ES-I3 (cell line): ENCODE data around the gene PXMP2.

ENCODE experiments used
- H3K36me3 ChIP-seq: 2 replicates; pipeline ENCODE4 v1.6.1; 2013; ENCODE audit warnings: mild to moderate bottlenecking, low read length, control low read depth, moderate library complexity; ENCODE audit not compliant: insufficient read depth
- H3K4me1 ChIP-seq: 2 replicates; pipeline ENCODE4 v1.6.1; 2013; ENCODE audit warnings: mild to moderate bottlenecking, control low read depth, low read length; ENCODE audit not compliant: insufficient read depth
- H3K9ac ChIP-seq: 2 replicates; pipeline ENCODE4 v1.6.1; 2013; ENCODE audit warnings: low read depth, mild to moderate bottlenecking, low read length, moderate library complexity
- H3K9me3 ChIP-seq: 2 replicates; pipeline ENCODE4 v1.6.1; 2013; ENCODE audit warnings: mild to moderate bottlenecking, low read length, moderate library complexity; ENCODE audit not compliant: control insufficient read depth, insufficient read depth

Gene PXMP2

GRCh38 chr12:132730353-132730752 is 43.0 kb downstream of the PXMP2 start:
- Histone ChIP-seq H3K9ac (no peak overlapping the region), H3K4me1 (no peaks in the 10 kb centered on the region), H3K9me3 (no peaks in the 10 kb centered on the region), H3K36me3 (peaks cover 60% of the 10 kb centered on the region)

GRCh38 chr12:132731574-132731973 is 44.2 kb downstream of the PXMP2 start:
- Histone ChIP-seq H3K4me1 (no peaks in the 10 kb centered on the region), H3K9ac (no peak overlapping the region), H3K36me3 (peaks cover 58% of the 10 kb centered on the region), H3K9me3 (no peaks in the 10 kb centered on the region)

- Histone ChIP-seq H3K36me3 (peaks cover 55% of the 10 kb centered on the region), H3K4me1 (no peaks in the 10 kb centered on the region), H3K9me3 (no peaks in the 10 kb centered on the region), H3K9ac (no peak overlapping the region)
Measured at GRCh38 chr12:132734206-132734605, 46.8 kb downstream of the PXMP2 start.

DNA sequence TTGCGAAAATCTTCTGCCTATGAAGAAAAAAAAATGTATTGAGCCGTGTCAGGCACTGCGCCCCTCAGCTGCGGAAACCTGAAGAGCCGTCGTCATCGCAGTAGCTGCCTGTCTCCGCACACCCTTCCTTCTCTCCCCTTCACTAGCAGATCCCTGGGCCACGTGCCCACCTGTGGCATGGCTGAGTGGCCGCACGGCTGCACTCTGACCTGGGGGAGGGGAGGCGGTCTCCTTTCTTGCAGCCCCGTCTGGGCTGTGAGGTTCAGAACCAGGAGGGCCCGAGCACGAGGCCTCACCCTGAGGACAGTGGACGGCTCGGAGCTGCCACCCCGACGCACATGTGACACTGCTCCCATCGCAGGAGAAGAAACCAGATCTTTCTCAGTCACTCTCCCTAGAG is 48.1 kb downstream of the PXMP2 start:
- Histone ChIP-seq H3K9me3 (no peaks in the 10 kb centered on the region), H3K9ac (no peak overlapping the region), H3K4me1 (no peaks in the 10 kb centered on the region), H3K36me3 (peaks cover 56% of the 10 kb centered on the region)

GRCh38 chr12:132736378-132736777 is 49.0 kb downstream of the PXMP2 start:
- no peaks in the 10 kb centered on the region for H3K4me1 ChIP-seq
- peaks cover 48% of the 10 kb centered on the region for H3K36me3 ChIP-seq
- no peaks in the 10 kb centered on the region for H3K9me3 ChIP-seq
- no peak overlapping the region for H3K9ac ChIP-seq

GRCh38 chr12:132736913-132737312 is 49.5 kb downstream of the PXMP2 start:
- H3K9ac ChIP-seq, result no peak overlapping the region
- H3K9me3 ChIP-seq, result no peaks in the 10 kb centered on the region
- H3K36me3 ChIP-seq, result peaks cover 51% of the 10 kb centered on the region
- H3K4me1 ChIP-seq, result no peaks in the 10 kb centered on the region

GRCh38 chr12:132739600-132740312 is 52.4 kb downstream of the PXMP2 start:
- no peak overlapping the region for H3K9ac ChIP-seq
- peaks cover 50% of the 10 kb centered on the region for H3K36me3 ChIP-seq
- no peaks in the 10 kb centered on the region for H3K4me1 ChIP-seq
- H3K9me3 ChIP-seq, result no peaks in the 10 kb centered on the region

GRCh38 chr12:132740313-132740646 is 52.9 kb downstream of the PXMP2 start:
- no peak overlapping the region for H3K9ac ChIP-seq
- no peaks in the 10 kb centered on the region for H3K4me1 ChIP-seq
- H3K36me3 ChIP-seq, result peaks cover 51% of the 10 kb centered on the region

DNA sequence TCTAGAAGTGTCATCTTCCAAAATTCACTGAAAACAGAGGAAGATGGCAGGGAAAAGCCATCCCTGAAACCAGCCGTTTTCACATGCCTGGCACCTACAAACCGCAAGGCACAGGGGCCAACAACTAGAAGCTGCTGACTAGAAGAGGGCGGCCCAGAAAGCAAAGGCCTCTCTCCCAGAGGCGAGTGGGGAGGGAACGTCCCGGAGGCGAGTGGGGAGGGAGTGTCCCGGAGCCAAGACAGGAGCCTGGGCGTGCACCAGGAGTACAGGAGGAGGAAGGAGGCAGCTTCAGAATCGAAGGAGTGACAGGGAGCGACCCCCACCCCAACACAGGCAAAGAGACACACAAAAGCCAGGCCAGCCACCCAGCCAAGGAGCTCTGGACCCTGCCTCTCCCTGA is 53.3 kb downstream of the PXMP2 start:
- H3K9me3 ChIP-seq, result no peaks in the 10 kb centered on the region
- no peaks in the 10 kb centered on the region for H3K4me1 ChIP-seq
- H3K36me3 ChIP-seq, result peaks cover 51% of the 10 kb centered on the region
- H3K9ac ChIP-seq, result no peak overlapping the region

More at GRCh38 chr12:132740313-132740646, 52.9 kb downstream of the PXMP2 start:
- H3K9me3 ChIP-seq, result no peaks in the 10 kb centered on the region

- no peaks in the 10 kb centered on the region for H3K9me3 ChIP-seq
- H3K4me1 ChIP-seq, result no peaks in the 10 kb centered on the region
- H3K36me3 ChIP-seq, result peaks cover 57% of the 10 kb centered on the region
Measured at GRCh38 chr12:132741620-132742019, 54.2 kb downstream of the PXMP2 start.

DNA sequence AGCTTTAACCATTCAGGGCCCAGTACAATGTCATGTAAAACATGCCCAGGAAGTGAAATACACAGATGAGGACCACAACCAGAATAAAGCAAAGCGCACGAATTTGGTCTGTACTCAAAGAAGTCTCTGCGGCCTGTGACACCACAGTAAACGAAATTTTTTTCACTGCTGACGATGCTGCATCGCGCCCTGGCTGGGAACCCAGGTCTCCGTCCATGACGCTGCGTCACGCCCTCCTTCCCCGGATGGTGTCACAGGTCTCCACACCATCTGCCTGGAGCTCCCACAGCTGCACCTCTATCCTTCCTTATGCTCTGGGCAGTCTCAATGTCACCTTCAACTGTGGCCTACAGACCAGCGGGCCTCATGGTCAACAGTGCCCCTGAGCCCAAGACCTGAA is 56.4 kb downstream of the PXMP2 start:
- Histone ChIP-seq H3K9ac (no peak overlapping the region), H3K4me1 (no peaks in the 10 kb centered on the region), H3K36me3 (peaks cover 51% of the 10 kb centered on the region), H3K9me3 (no peaks in the 10 kb centered on the region)

More at GRCh38 chr12:132741620-132742019, 54.2 kb downstream of the PXMP2 start:
- no peak overlapping the region for H3K9ac ChIP-seq

GRCh38 chr12:132746613-132747012 is 59.2 kb downstream of the PXMP2 start:
- H3K36me3 ChIP-seq, result peaks cover 43% of the 10 kb centered on the region
- H3K9ac ChIP-seq, result no peak overlapping the region
- H3K4me1 ChIP-seq, result no peaks in the 10 kb centered on the region
- H3K9me3 ChIP-seq, result no peaks in the 10 kb centered on the region

DNA sequence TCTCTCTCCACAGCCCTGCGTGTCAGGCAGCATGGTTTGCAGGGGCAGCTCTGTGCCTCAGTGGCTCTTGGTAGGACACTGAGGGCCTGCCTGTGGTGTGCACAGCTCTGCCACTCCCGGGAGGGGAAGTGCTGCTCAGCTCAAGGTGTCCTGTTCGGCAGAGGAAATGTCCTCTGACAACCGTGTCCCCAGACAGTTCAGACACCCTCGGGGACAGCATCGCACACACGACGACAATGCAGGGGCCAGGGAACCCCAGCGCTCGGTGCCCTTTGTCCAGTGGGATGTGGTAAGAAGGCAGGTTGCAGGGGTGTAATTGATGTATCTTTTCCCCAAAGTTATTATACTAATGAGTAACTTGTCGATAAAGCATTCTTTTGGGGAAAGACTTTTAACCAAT is 60.0 kb downstream of the PXMP2 start:
- peaks cover 38% of the 10 kb centered on the region for H3K36me3 ChIP-seq
- no peak overlapping the region for H3K9ac ChIP-seq
- H3K9me3 ChIP-seq, result no peaks in the 10 kb centered on the region
- H3K4me1 ChIP-seq, result no peaks in the 10 kb centered on the region

DNA sequence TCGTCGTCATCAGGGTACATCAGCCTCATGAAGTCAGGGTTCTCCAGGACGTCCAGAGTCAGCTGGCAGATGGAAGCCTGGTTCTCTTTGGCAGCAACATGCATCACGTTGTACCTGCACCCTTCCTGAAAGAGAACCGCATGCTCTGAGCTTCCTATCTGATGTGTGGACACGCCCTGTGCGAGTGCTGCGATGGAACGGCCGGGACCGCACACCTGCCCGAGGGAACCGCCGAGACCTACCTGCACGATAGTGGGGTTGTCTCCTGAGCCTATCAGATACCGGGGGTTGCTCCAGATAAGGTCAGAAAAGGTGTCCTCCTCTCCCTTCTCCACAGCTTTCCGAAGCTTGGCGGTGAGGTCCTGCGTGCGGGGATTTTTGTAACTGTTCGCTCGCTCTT is 60.5 kb downstream of the PXMP2 start:
- H3K9ac ChIP-seq, result no peak overlapping the region
- H3K9me3 ChIP-seq, result no peaks in the 10 kb centered on the region
- peaks cover 33% of the 10 kb centered on the region for H3K36me3 ChIP-seq
- no peaks in the 10 kb centered on the region for H3K4me1 ChIP-seq

- Histone ChIP-seq H3K36me3 (peaks cover 31% of the 10 kb centered on the region), H3K9me3 (no peaks in the 10 kb centered on the region), H3K9ac (no peak overlapping the region), H3K4me1 (no peaks in the 10 kb centered on the region)
Measured at GRCh38 chr12:132748319-132748718, 60.9 kb downstream of the PXMP2 start.
